HG03571 (cell line): ENCODE measurements around the gene PSMD3.

Source experiments
- ATAC-seq: cut with Tn5 transposase; IDR thresholded peaks from one replicate; pipeline ENCODE4 v1.9.1; 2021; ENCODE audit not compliant: unreplicated experiment

PSMD3 gene

DNA sequence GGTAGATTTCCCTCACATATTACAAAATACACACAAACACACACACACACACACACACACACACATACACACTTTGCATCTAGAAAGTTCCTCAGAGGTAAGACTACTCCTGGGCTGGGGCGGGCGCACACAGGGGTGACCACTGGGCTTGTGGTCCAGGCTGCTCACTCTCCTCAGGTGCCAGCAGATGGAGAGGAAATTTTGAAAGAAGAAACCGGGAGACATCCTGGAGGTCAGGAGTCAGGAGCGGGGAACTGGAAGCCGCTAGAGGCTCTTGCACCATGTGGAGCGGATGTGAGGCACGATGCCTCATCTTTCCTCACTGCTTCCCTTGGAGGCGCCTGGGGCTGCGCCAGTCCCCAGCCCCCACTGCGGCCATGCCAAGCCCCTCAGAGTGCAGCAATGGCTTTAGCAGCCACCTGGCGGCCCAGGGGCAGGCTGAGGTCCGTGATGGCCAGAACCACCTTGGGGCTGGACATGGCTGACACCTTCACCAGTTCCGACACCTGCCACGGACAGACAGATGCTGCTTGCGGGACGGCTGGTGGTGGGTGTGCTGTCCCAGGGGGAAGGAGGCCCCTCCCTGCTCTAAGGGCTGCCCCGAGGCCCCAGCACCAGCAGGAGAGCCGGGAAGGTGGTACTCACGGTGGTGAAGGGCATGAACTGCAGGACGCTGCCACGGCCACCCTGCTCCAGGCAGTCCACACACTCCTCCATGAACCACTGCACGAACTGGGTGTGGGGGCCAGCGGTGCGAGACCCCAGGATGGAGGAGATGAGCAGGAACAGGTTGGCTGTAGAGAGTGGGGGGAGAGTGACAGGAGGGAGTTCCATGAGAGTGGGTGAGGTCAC lies 38.8 kb downstream of the PSMD3 start:
- no peak for ATAC-seq

DNA sequence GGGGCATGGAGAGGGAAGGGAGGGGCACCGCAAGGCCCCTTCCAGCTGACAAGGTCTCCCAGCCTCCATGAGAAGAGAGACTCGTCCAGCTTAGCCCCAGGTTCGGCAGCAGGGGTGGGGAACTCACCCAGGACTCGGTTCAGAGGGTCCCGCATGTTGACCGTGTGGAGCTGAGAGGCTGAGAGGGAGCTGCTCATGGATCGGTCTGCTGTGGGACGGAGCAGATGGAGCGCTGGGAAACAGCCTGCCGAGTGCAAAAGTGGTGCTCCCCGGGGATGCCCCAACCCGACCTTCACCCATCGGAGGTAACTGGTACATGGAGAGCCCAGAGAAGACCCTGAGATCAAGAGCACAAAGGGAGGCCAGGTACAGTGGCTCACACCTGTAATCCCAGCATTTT lies 39.5 kb downstream of the PSMD3 start:
- ATAC-seq, result no peak

DNA sequence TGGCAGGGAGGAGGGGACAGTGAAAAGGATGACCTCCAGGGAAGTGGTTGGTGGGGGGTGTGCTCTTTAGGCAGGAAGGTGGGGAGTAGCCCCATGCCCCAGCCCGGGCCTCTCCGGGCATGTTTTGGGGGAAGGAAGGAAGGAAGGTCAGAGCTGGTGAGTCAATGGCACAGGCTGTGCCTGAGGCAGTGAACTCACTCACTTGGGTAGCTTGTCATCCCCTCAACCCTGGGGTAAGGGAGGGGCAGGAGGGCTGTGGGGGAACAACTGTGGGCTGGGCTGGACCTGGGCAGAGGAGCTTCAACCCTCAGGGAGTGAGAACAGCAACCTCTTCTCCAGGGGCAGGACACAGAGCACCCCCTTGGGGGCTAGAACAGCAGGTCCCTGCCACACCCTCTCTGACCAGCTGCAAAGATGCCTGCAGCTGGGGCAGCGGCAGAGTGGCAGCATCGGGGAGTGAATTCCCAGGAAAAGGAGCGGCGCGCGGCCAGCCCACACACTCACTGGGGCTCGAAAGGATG lies 40.9 kb downstream of the PSMD3 start:
- ATAC-seq, result no peak

DNA sequence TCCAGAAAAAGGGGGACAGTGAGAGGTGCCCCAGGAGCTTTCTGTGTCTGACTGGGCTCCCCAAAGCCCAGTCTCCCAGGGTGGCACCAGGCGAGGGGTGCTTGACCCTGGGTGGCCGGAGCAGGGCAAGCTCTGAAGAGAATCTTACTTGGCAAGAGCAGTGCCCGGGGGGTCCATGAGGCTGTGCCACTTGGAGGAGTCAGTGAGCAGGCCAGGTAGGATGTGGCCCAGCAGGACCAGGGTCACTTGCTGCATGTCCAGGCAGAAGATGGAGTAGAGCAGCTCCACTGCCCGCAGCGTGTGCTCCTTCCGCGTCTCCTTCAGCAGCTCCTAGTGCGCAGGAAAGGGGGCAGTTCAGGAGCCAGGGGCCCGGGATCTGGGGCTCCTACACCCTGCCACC lies 41.9 kb downstream of the PSMD3 start:
- ATAC-seq, result no peak

DNA sequence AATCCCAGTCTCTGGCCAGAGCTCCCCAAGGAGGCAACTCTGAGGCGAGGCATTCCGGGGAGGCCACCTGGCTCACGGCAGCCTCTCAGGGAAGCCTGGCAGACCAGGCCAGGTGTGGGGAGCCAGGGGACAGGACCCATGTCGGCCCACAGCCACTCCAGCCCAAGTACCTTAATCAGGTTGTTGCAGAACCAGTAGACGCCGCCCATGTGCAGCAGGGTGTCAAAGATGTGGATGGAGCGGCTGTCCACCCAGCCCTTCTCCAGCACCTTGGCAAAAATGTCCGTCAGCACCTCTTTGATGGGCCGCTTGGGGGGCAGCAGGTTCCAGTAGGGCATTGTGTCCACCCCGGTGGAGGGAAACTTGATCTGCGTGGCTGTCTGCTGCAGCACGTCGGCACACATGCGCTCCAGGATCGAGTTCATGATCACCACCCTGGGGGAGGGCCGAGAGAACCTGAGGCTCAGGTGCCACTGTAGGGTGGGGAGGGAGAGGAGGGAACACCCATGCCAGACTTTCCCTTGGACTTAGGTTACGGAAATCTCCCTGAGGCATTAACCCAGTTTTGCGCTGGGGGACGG lies 42.4 kb downstream of the PSMD3 start:
- no peak for ATAC-seq

DNA sequence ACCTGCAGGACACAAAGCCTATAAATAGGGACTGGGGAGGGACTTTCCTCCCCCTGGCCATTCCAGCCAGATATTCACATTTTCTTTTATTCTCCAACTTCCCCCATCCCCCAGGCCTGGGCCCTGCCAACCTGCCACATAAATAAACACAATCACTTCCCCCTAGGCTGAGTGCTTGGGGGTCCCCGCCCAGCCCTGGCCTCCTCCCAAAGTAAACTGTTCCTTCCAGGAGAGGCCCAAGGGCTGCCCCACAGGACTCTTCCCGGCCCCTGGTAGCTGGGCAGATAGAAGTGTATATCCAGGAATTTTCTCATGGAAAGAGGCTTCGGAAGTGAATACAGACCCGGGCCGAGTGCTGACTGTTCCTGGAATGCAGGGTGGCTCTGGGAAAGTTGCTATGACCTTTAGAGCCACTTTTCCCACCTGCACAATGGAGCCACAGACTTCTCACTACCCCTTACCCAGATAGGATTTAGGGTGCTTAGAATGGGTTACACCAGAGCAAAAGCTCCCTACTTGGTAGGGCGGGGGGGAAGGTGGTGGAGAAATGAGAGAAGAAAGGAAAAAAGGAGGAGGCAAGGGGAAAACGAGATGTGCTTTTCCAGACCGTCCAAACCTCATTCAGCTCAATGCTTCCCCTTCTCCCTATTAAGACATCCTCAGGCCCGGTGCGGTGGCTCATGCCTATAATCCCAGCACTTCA lies 43.1 kb downstream of the PSMD3 start:
- ATAC-seq, result no peak

DNA sequence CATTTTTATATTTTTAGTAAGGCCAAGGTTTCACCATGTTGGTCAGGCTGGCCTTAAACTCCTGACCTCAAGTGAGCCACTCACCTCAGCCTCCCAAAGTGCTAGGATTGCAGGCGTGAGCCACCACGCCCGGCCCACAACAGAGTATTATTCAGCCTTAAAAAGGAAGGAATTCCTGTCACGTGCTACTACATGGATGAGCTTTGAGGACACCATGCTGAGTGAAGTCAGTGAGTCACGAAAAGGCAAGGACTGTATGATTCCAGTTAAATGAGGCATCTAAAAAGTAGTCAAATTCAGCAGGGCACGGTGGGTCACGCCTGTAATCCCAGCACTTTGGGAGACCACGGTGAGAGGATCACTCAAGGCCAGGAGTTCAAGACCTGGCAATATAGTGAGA lies 44.3 kb downstream of the PSMD3 start:
- no peak for ATAC-seq

DNA sequence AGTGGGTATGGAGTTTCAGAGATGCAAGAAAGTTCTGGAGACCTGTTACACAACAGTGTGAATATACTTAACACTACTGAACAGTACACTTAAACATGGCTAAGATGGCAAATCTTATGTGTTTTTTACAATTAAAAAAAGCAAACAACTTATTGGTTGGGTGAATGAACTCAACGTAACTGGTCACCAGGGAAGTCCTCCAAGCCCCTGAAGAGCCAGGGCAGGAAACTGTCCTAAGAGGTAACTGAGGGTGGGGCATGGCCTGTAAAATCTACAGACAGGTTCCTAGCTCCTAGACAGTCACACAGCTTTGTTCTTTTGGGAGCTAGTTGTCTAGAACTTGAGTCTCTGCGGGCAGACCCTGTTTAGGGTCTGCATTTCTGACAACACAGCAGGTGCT lies 45.0 kb downstream of the PSMD3 start:
- no peak for ATAC-seq

DNA sequence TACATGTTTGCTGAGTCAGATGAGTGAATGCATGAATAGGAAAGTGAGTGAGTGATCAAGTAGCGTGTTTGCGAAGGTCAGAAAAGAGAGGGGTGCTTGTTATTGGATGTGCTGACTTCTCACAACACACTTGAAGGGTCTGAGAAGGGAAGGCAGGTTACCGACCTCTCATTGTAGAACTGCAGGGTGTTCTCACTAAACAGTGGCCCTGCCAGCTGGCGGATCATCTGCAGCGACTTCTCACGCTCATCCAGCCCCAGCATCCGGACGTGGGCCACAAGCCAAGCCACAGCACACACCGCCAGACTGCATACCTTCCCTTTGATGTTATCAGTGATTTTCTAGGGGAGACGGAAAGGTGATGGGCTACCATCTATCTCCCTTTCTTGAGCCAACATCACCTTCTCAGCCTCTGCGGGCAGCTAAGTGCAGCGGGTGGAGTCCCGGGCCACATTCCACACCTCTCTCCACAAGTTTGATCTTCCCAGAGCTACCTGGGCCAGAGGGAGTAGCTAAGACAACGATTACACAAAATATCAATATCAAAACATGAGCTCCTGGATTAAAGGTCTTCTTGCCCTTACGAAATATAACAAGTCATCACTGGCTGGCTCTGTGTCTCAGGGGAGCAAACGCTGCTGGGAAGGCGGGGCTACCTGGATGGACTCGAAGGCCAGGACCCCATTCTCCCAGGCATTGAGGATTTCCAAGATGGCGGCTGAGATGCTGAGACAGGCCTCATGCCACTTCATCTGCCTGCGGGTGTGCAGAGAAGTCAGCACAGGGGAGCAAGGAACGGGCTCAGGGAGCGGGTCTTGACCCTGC lies 45.6 kb downstream of the PSMD3 start:
- ATAC-seq, result no peak

DNA sequence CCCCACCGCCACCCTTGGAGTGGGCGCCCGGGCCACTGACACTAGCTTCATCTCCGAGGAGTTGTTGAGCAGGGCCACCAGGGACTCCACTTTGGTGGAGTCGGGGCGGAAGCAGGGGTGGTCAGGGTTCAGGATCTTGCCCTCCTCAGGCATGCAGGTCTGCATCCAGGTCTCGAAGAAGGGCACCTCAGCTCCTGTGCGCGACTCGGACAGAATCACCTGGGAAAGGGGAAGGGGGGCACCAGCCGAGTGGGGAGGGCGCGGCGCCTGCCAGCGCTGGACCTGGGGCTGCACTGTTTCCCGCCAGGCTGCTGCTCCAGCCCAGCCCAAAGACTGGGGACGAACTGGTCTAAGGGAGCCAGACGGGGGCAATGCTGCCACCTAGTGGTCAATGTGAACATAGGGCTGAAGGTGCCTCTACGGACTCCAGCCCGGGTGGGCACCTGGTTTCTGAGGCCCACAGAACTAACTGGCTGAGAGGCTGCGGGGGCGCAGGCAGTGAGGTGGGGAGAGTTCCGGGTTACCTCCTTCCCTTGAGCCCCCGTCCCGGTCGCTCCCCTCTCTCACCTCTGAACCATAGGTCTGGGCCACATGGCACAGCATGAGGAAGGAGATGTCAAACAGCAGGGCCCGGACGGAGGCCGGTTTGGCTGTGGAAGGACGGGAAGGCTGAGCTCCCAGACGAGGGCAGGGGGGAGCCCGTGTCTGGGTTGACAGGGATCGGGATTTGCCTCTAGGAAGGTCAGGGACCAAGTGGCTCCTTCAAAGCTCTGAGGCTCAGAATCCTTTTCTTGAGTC lies 46.4 kb downstream of the PSMD3 start:
- no peak for ATAC-seq

DNA sequence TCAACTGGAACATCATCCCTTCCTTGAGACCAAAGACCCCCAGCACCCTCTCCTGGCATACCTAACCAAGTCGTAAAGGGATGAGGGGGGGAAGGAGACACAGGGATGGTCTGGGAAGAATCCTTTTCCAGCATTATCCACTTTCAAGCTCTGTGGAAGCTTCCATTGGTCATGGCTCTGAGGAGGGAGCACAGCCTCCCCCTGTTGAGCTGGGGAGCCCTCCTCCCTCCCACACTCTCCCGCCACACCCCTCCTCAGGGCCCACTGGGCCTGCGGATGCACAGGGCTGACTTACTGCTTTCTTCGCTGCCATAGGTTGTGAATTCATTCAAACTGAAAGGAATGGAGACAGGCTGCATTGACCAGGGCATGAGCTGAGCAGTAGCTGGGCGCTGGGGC lies 47.0 kb downstream of the PSMD3 start:
- no peak for ATAC-seq

DNA sequence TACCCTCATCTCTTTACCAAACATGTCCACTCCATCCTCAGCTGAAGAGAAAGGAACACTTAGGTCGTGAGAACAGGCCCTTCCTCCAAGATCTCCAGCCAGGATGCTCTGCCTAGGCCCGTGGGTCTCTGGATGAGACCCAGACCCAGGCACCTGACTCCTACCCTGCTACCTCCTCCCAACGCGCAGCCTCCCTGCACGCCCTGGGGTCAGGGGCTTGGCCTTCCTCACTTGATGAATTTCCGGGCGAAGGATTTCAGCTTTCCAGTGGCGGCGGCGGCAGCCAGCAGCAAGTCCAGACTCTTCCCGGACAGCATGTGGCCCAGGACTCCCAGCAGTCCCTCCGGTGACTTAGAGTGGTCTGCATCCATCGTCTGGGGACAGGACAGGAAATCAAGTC lies 48.0 kb downstream of the PSMD3 start:
- no peak for ATAC-seq

DNA sequence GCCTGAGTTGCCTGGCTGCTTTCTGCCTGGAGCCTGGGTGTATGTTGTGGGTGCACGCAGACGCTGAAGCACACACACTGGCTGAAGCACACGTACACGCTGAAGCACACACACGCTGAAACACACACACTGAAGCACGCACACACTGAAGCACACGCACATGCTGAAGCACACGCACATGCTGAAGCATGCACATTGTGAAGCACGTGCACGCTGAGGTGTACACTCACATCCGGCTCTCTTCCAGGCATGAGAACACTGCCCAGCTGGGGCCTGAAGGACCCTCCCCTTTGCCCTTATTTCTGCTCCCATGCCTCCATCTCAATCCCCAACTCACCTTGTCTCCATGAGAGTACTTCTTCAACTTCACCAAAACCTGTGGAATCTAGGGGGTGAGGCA lies 51.1 kb downstream of the PSMD3 start:
- no peak for ATAC-seq

DNA sequence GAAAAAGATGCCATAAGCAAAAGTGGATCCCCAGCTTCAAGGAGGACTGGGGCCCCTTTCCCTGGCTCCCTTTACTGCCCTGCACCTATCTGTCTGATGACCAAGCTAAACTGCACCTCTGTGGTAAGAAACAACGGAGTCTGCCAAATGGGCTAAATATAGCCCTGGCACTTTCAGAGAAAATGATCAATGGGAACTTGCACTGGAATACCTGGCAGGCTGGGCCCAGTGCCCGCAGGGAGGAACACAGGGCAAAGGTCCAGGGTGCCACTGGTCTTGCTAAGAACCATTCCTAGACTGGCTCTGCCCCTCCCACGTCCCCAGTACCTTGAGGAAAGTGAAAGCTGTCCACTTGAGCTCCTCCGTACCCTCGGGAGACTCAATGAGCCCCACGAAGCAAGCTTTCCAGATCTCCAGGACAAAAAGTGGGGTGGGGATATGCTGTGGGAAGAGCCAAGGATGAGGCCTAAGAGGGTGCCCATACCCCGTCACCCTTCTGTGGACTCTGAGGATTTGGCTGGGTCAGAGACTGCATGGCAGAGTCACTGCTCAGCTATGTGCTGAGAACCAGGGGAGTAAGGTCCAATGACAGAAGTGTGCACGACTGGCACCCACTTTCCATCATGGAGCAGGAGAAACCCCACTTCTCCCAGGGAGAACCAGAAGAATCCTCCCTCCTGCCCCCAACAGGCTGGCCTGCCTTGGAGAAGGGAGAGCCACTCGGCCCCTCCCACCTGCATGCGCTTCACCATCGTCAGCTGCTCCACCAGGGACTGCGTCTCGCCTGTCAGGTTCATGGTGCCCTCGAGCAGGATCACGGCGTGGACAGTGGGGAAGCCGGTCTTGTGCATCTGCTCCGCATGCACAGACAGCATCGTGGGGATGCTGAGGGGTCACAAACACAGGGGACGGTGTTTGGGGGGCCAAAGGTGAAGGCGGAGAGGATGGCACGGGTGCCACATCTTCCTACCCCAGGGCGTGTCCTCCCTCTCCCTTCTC lies 52.0 kb downstream of the PSMD3 start:
- no peak for ATAC-seq

DNA sequence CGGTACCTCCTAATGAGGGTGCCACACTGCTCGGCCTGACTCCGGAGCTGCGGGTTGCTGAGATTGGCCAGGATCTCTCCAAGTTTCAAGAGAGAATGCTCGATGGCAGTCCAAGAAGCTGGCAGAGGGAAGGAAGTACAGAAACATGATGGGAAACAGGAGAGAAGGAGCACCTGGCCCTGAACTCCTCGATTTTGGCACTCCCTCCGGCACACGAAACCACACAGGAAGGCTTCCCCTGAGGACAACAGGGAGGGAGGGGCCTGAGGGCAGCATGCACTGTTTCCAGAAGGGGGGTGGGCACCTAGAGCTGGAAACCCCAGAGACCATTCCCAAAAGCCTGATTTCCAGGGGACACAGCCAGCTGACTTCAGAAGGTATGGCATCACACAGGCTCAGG lies 52.7 kb downstream of the PSMD3 start:
- no peak for ATAC-seq

DNA sequence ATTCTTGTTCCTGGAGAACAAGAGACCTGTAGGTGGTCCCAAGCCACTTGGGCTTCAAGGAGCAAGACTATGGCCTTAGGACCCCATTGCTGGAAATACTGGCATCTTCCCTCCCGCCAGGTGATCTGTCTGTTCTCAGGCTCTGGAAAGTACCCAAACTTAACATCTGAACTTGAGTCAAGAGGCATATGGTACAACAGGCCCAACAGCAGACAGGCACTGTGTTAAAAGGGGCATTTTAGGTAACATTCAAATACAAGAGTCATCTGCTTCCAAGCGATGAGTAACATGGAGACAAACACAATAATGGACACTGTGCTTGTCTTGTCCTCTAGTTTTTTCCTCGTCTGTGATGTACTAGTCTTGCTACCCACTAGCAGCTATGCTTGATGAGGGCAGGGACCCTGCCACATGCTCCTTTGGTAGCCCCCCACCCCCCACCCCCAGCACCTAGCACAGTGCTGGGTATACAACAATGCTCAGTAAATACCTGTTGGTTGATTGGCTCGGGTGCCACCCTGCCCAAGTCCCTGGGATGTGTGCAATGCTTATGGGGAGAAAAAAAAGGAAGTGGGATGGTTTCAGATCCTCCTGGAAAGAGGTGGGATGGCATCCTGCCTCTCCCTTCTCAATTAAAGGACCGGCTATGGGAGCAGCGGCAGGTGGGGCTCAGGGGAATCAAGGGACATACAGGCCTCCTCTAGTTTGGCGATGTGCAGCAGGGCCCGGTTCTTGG lies 54.0 kb downstream of the PSMD3 start:
- ATAC-seq, result no peak

DNA sequence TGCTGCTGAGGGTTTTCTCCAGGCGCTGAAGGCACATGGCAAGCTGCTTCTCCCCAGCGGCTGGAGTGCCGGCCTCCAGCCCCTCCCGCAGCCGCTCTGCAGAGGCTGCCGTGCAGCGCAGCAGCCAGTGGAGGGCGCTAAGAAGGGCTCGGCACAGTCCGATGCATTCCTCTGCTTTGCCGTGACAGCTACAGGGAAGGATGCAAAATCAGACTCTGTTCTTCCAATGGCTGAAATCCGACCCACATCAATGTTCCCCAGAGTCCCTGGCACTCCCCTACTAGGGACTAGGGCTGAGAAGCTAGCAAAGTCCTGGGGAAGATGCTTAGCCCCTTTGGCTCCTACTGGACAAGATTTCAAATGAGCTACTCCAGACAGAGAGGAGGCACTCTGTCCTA lies 54.6 kb downstream of the PSMD3 start:
- no peak for ATAC-seq

DNA sequence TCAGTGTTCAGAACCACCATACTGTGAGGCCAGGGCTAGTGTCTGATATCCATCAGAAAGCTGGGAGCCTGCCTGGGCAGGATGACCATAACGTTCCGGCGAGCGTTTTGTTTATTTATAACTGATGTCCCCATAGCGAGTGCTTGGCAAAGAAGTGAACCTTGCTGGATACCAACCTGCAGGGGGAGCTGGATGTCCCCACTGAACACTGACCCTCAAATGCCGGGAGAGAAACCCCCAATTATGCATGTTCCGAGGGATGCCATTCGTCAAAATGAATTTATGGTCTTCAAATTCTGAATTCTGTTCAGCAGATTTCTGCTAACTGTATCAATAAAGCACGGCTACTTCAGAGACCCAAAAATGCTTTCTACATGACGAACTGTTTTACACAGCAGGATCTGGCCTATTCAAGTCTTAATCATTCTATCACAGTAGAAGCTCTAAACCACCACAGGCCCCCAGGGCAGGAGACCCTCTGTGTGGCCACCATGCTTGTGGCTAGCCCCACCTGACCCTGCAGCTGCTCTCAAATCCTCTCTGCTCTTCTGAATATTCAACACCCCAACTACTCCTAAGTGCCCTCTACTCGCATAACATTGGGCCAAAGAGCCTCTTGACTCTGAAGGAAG lies 58.4 kb downstream of the PSMD3 start:
- no peak for ATAC-seq
